D341Med (cell line): ENCODE measurements around the gene ZNF154.
"Not testable (repeated sequence)": the region's sequence is repeated elsewhere in the genome, so short reads cannot be mapped to it uniquely, and the experiment has no call there.

ENCODE experiments used
- DNase-seq: peaks from one replicate; pipeline ENCODE4 v3.0.0; 2012; ENCODE audit warnings: low spot score

ZNF154 gene

GRCh38 chr19:57708641-57709361 lies at the start of gene ZNF154:
Gene ZNF154 (minus strand): TSS chr19:57709204. CDS start chr19:57708971, 233 bp downstream.
- DNase-seq = peak; percentile 86

GRCh38 chr19:57757941-57758340 lies 48.9 kb upstream of the ZNF154 start:
- no peak for DNase-seq

GRCh38 chr19:57755031-57755430 lies 46.0 kb upstream of the ZNF154 start:
- DNase-seq = no peak

GRCh38 chr19:57754091-57754673 lies 45.2 kb upstream of the ZNF154 start:
- no peak for DNase-seq

DNA sequence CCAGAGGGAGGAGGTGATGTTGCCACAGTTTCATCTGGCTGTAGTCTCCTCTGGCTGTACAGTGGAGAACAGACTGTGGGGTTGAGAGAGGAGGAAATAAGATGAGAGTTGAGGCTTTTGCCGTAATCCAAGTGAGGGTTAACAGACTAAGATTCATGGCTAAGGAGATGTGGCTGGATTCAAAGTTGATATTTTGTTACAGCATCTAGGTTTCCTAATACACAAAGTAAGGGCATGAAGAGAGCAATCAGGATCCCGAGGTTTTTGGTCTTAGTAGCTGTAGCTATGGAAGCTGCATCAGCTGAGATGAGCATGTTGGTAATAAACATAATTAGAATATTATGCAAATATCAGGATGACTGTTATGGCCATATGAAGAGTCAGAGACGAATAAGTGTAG lies 39.0 kb upstream of the ZNF154 start:
- DNase-seq = no peak

DNA sequence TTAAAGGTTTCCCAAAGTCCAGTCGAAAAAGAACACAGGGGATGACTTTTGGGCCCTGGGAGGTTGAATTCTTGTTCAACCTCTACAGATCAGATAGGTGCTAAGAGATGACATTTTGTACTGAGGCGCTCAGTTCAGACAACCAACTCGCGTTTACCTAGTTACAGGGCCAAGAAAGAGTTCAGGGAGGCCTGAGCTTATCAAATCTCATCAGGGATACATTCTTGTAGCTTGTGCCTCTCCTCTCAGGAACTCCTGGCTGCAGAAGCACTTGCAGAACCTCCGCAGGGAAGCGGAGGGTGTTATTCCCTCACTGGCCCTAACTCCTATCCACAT lies 38.4 kb upstream of the ZNF154 start:
- no peak for DNase-seq

- DNase-seq = peak; percentile 87
Measured at GRCh38 chr19:57746580-57747471, 37.8 kb upstream of the ZNF154 start, which contains the start of gene ZNF776. Gene ZNF776 (plus strand): TSS chr19:57746815. CDS start chr19:57747059, 244 bp downstream.

DNA sequence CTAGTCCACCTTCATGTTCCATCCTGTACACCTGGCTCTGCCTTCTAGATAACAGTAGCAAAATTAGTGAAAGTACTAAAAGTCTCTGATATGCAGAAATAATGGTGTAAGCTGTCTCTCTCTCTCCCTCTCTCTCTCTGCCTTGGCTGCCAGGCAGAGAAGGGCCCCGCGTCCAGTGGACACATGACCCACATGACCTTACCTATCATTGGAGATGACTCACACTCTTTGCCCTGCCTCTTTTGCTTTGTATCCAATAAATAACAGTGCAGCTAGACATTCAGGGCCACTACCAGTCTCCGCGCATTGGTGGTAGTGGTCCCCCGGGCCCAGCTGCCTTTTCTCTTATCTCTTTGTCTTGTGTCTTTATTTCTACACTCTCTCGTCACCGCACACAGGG lies 29.8 kb upstream of the ZNF154 start:
- DNase-seq = not testable (repeated sequence)

GRCh38 chr19:57738320-57738719 lies 29.3 kb upstream of the ZNF154 start:
- DNase-seq = not testable (repeated sequence)

- DNase-seq = no peak
Measured at GRCh38 chr19:57720878-57721277, 11.9 kb upstream of the ZNF154 start.

DNA sequence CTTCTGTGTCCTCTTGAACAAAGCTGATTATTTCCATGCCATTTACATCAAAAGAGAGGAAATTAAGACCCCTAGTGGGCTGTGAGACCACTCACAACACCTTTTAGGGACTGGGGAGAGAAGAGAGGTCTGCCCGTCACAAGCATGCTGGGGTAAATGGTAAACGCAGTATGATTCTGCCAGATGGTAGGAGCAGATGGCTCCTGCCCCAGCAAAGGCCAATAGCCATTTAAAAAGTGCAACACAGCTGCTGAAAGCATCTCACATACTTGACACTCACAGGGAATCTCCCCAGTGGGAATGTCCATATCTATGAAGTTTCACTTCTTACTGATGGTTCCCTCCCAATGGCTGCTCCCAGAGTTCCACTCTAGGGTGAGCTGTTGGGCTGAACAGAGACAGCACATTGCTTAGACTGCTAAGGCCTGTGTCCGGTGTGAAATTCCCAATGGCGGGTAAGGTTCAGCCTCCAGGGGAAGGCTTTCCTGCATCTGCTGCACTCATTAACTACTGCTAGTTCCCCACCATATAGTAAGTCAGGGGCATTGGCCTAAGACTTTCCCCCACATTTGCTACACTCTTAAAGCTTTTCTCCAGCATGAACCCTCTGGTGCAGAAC lies 11.0 kb upstream of the ZNF154 start:
- DNase-seq = no peak

- DNase-seq = no peak
Measured at GRCh38 chr19:57719424-57719823, 10.4 kb upstream of the ZNF154 start.

DNA sequence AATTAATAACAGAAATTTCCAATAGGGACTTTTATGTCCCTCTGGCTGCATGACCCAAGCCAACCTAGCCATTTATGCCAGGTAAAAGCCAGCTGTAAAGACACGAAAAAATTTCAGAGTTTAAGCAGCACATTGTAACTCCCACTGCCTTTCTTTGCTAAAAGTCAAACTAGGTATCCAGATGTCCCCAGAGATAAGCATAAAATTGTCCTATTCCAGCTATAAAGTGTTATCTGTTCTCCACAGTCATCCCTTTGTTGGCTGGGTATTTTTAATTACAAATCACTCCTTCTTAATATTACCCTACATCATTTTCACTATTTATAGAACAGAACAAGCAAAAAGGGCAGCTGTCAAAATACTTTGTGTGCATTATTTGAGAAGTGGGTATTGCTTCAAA lies 3.2 kb upstream of the ZNF154 start:
- no peak for DNase-seq

DNA sequence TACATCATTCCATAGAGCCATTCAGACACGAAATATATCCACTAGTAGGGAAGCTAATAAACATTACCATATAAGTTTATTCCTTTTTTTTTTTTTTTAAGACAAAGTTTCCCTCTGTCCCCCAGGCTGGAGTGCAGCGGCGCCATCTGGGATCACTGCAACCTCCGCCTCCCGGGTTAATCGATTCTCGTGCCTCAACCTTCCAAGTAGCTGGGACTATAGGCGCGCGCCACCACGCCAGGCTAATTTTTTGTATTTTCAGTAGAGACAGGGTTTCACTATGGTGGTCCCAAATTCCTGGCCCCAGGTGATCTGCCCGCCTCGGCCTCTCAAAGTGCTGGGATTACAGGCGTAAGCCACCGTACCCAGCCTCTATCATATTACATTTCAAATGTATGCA lies 612 bp upstream of the ZNF154 start:
- DNase-seq = no peak

- DNase-seq = no peak
Measured at GRCh38 chr19:57706346-57706745, 2.7 kb downstream of the ZNF154 start.

DNA sequence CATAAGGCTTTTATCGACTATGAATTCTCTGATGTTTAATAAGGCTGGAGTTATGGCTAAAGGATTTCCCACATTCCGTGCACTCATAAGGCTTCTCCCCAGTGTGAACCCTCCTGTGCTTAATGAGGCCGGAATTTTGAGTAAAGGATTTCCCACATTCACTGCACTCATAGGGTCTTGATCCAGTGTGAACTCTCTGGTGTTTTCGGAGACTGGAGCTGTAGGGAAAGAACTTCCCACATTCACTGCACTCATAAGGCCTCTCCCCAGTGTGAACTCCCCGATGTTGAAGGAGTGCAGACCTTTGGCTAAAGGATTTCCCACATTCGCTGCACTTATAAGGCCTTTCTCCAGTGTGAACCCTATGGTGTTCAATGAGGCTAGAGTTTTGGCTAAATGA lies 7.4 kb downstream of the ZNF154 start:
- DNase-seq = no peak

DNA sequence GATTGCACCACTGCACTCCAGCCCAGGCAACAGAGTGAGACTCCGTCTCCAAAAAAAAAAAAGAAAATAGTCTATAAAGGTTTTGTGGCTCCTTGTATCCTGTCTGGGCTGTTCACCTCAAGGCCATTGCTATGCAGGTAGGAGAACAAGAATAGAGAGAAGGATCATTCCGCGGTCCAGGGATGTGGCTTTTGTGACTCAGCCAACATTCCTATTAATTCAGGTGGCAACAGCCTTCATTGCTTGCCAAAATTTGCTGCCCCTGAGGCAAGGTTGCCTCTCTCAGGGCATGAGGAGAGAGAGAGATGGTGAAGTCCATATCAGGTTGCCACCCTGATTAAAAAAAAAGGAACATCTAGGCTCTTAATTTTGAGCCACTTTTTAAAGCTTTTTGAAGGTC lies 19.3 kb downstream of the ZNF154 start:
- DNase-seq = no peak

GRCh38 chr19:57688011-57688763 lies 20.8 kb downstream of the ZNF154 start:
- DNase-seq = no peak

DNA sequence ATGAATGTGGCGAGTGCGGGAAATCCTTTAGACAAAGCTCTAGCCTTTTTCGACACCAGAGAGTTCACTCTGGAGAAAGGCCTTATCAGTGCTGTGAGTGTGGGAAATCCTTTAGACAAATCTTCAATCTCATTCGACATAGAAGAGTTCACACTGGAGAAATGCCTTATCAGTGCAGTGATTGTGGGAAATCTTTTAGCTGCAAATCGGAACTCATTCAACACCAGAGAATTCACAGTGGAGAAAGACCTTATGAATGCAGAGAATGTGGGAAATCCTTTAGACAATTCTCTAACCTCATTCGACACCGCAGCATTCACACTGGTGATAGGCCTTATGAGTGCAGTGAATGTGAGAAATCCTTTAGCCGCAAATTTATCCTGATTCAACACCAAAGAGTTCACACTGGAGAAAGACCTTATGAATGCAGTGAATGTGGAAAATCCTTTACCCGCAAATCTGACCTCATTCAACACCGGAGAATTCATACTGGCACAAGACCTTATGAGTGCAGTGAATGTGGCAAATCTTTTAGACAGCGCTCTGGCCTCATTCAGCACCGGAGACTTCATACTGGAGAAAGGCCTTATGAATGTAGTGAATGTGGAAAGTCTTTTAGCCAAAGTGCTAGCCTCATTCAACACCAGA lies 21.5 kb downstream of the ZNF154 start:
- DNase-seq = no peak

DNA sequence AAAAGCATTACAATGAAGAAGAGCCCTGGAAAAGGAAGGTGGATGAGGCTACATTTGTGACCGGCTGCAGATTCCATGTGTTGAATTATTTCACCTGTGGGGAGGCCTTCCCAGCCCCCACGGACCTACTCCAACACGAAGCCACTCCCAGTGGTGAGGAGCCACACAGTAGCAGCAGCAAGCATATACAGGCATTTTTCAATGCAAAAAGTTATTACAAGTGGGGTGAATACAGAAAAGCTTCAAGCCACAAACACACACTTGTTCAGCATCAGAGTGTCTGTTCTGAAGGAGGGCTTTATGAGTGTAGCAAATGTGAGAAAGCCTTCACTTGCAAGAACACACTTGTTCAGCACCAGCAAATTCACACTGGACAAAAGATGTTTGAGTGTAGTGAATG lies 22.3 kb downstream of the ZNF154 start:
- DNase-seq = no peak

GRCh38 chr19:57682226-57682766 lies 26.7 kb downstream of the ZNF154 start:
- no peak for DNase-seq
